GM12878 (cell line): ENCODE measurements around the gene ISG20L2. TPM values are rescaled to one million over a fixed set of nuclear protein-coding genes. Genes with fewer than 3 reads are reported as not detected.

Experiments used
- BCL3 ChIP-seq: IDR thresholded peaks from 2 replicates; pipeline ENCODE4 v1.6.1; 2011; ENCODE audit warnings: borderline replicate concordance, low read depth, mild to moderate bottlenecking, moderate library complexity, low read length; ENCODE audit not compliant: insufficient read depth, poor library complexity, severe bottlenecking
- BHLHE40 ChIP-seq, 2 experiments: fragments of 450-650 bp in 1 of 2; IDR thresholded peaks; 2 replicates each; pipeline ENCODE4 v1.6.1; 2011 to 2017; ENCODE audit warnings: low read depth in 2 of 2, borderline replicate concordance in 1 of 2, improper control_type of control experiment in 1 of 2, low read length in 1 of 2, mild to moderate bottlenecking in 1 of 2
- CTCF ChIP-seq, 3 experiments: IDR thresholded peaks in 2 of 3; conservative IDR thresholded peaks in 1 of 3; 2 replicates each; pipeline ENCODE4 v1.5.1; 2011; ENCODE audit warnings: low read depth in 3 of 3, low read length in 3 of 3, mild to moderate bottlenecking in 3 of 3, control low read depth in 2 of 3, moderate library complexity in 2 of 3, inconsistent platforms in 1 of 3, mixed read lengths in 1 of 3; ENCODE audit not compliant: control insufficient read depth in 2 of 3, insufficient read depth in 1 of 3; ENCODE audit errors: extremely low read depth in 1 of 3
- EGR1 ChIP-seq, 2 experiments: IDR thresholded peaks; 1 replicate in 1 of 2; 2 replicates in 1 of 2; pipeline ENCODE4 v1.6.1; 2011 to 2012; ENCODE audit warnings: low read depth in 2 of 2, low read length in 2 of 2, borderline replicate concordance in 1 of 2, mild to moderate bottlenecking in 1 of 2, moderate library complexity in 1 of 2
- EP300 ChIP-seq, 2 experiments: fragments of 150-350 bp in 1 of 2; IDR thresholded peaks; 2 replicates each; pipeline ENCODE4 v1.6.1; 2011 to 2012; ENCODE audit warnings: low read depth in 2 of 2, low read length in 2 of 2, borderline replicate concordance in 1 of 2, improper control_type of control experiment in 1 of 2, inconsistent platforms in 1 of 2; ENCODE audit not compliant: control insufficient read depth in 1 of 2
- HDAC2 ChIP-seq: fragments of 200-600 bp; sonication (generic); IDR thresholded peaks from 2 replicates; pipeline ENCODE4 v1.6.1; 2017
- IKZF2 ChIP-seq, 2 experiments: fragments of 450-650 bp; IDR thresholded peaks; 2 replicates each; pipeline ENCODE4 v1.6.1; 2017; ENCODE audit warnings: mild to moderate bottlenecking in 2 of 2, moderate library complexity in 2 of 2
- KLF5 ChIP-seq: fragments of 450-650 bp; IDR thresholded peaks from 2 replicates; pipeline ENCODE4 v1.6.1; 2014; ENCODE audit warnings: mild to moderate bottlenecking; ENCODE audit not compliant: partially characterized antibody
- MTA3 ChIP-seq: IDR thresholded peaks from 2 replicates; pipeline ENCODE4 v1.6.1; 2012; ENCODE audit warnings: low read length, inconsistent platforms, borderline replicate concordance
- NFXL1 ChIP-seq: fragments of 450-650 bp; IDR thresholded peaks from 2 replicates; pipeline ENCODE4 v1.6.1; 2017; ENCODE audit warnings: antibody characterized with exemption, mild to moderate bottlenecking, borderline replicate concordance
- NRF1 ChIP-seq: conservative IDR thresholded peaks from 2 replicates; pipeline ENCODE4 v1.6.1; 2011; ENCODE audit warnings: mild to moderate bottlenecking, low read depth, low read length, improper control_type of control experiment
- PKNOX1 ChIP-seq: fragments of 450-650 bp; IDR thresholded peaks from 2 replicates; pipeline ENCODE4 v1.6.1; 2016; ENCODE audit warnings: mild to moderate bottlenecking
- POLR2A ChIP-seq: IDR thresholded peaks from 2 replicates; pipeline ENCODE4 v1.6.1; 2011; ENCODE audit warnings: low read depth, mild to moderate bottlenecking, low read length
- RAD21 ChIP-seq: IDR thresholded peaks from 2 replicates; pipeline ENCODE4 v1.6.1; 2011; ENCODE audit warnings: mild to moderate bottlenecking, low read depth, low read length, moderate library complexity; ENCODE audit not compliant: insufficient read depth
- RELB ChIP-seq: fragments of 450-650 bp; IDR thresholded peaks from 2 replicates; pipeline ENCODE4 v1.6.1; 2017; ENCODE audit warnings: low read depth, mild to moderate bottlenecking, moderate library complexity
- SPI1 ChIP-seq: IDR thresholded peaks from 2 replicates; pipeline ENCODE4 v1.6.1; 2011; ENCODE audit warnings: low read depth, mild to moderate bottlenecking, low read length, moderate library complexity, borderline replicate concordance; ENCODE audit not compliant: insufficient read depth
- SREBF1 ChIP-seq: IDR thresholded peaks from 2 replicates; pipeline ENCODE4 v1.6.1; 2012; ENCODE audit warnings: mild to moderate bottlenecking, low read length
- ZNF592 ChIP-seq: fragments of 450-650 bp; IDR thresholded peaks from 2 replicates; pipeline ENCODE4 v1.6.1; 2017; ENCODE audit warnings: mild to moderate bottlenecking, moderate library complexity
- polyA plus RNA-seq, 11 experiments: library from polyadenylated mRNA; depleted of rRNA in 4 of 11; unstranded in 6 of 11; stranded (reverse) in 5 of 11; fragments of >200 nt; fragmentation: Nextera tagmentation in 4 of 11; fragmentation: Illumina TruSeq in 1 of 11; extraction: Ambion mirVana in 4 of 11; extraction: Trizol in 1 of 11; gene quantifications; 1 replicate in 1 of 11; 2 replicates in 10 of 11; pipeline versions ENCODE4 v1.2.1 to v1.2.3, GENCODE V29; 2011 to 2016; ENCODE audit warnings: inconsistent platforms in 2 of 11, missing spikeins in 2 of 11, low read depth in 1 of 11
- total RNA-seq, 4 experiments: library from RNA; depleted of rRNA in 3 of 4; stranded (reverse); fragments of >200 nt in 3 of 4; fragmentation: Illumina TruSeq in 1 of 4; extraction: Trizol in 1 of 4; gene quantifications; 2 replicates each; pipeline versions ENCODE4 v1.2.1 to v1.2.3, GENCODE V29; 2013 to 2021

Gene ISG20L2
- total and polyA plus RNA-seq, 10 of the 15 experiments (the other 5 are each of a cell fraction or from before 2014, with no cell fraction given): 16.4 to 111 (median 48.0) TPM

GRCh38 chr1:156705918-156706656 is 22.5 kb downstream of the ISG20L2 start (continued):
- TF ChIP-seq ZNF592 (no peak), SREBF1 (no peak), RAD21 (peak; percentile 53), BCL3 (no peak), PKNOX1 (no peak), MTA3 (no peak), IKZF2 (IDR thresholded peaks at IDR 0.05) (no peak), SPI1 (no peak), NFXL1 (no peak), POLR2A (peak; percentile 11; the same call in 1 of the 2 replicates), EGR1 (IDR thresholded peaks at IDR 0.05; ENCODE audit: borderline replicate concordance in 1 of 2, low read depth in 2 of 2, low read length in 2 of 2) (peak in 1 of 2 experiments; percentile 98; a peak in 2 of 3 replicates), HDAC2 (no peak), RELB (no peak), BHLHE40 (IDR thresholded peaks at IDR 0.05; ENCODE audit: borderline replicate concordance in 1 of 2, low read depth in 2 of 2, low read length in 1 of 2) (peak in 1 of 2 experiments; percentile 30; a peak in 1 of 4 replicates), NRF1 (no peak), EP300 (IDR thresholded peaks at IDR 0.05; ENCODE audit: borderline replicate concordance in 1 of 2, control insufficient read depth in 1 of 2, low read depth in 2 of 2, low read length in 2 of 2) (no peak), CTCF (IDR thresholded peaks at IDR 0.05 in 2 of 3, conservative IDR thresholded peaks at IDR 0.05 in 1 of 3; ENCODE audit: control insufficient read depth in 2 of 3, extremely low read depth in 1 of 3, insufficient read depth in 1 of 3, low read depth in 3 of 3, low read length in 3 of 3) (peak; percentile 60 to 74 (median 67)), KLF5 (no peak)
